ENCODE results near the gene DLG2.

DNA sequence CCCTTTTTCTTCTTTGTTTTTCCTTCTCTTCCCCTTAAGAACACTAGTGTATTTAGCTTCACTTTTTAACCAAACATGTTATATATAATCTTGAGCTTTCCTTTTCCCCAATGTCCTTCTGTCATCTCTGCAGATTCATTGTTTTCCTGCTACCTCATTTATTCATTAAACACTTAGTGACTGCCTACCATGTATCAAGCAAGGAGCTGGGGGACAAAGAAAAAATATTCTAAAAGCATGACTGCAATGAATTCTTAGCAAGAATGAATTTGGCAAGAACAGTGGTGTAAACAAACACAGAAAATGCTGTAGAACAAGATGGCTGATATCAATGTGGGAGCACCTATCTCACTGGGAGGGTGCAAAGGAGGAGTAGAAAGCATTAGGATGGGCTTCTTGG is 2094.0 kb downstream of the DLG2 start:
- TF ChIP-seq TEAD4 (CRISPR knock-in tag; IDR thresholded peaks at IDR 0.05) (no peak), ESRRA (CRISPR knock-in tag; IDR thresholded peaks at IDR 0.05; ENCODE audit: borderline replicate concordance) (no peak), ETV6 (CRISPR knock-in tag; IDR thresholded peaks at IDR 0.05) (no peak)
- TF ChIP-seq, protein P1, sequence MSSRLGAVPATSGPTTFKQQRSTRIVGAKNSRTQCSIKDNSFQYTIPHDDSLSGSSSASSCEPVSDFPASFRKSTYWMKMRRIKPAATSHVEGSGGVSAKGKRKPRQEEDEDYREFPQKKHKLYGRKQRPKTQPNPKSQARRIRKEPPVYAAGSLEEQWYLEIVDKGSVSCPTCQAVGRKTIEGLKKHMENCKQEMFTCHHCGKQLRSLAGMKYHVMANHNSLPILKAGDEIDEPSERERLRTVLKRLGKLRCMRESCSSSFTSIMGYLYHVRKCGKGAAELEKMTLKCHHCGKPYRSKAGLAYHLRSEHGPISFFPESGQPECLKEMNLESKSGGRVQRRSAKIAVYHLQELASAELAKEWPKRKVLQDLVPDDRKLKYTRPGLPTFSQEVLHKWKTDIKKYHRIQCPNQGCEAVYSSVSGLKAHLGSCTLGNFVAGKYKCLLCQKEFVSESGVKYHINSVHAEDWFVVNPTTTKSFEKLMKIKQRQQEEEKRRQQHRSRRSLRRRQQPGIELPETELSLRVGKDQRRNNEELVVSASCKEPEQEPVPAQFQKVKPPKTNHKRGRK (CRISPR knock-in tag; IDR thresholded peaks at IDR 0.05; ENCODE audit: borderline replicate concordance) = no peak

All from WTC11 (cell line).